HCT116 (cell line): ENCODE measurements around the gene HHAT. TPM values are rescaled to one million over a fixed set of nuclear protein-coding genes. Genes with fewer than 3 reads are reported as not detected.

Source experiments
- ATAC-seq: fragments of 200-7000 bp; cut with Tn5 transposase; 2 replicates; pipeline ENCODE4 v1.9.1; 2020; ENCODE audit warnings: mild to moderate bottlenecking, moderate library complexity
- BruUV-seq: library from RNA; stranded (reverse); fragments of 400-500 nt; replicated peaks from 2 replicates; lab custom pipeline; 2021; lab: Mats Ljungman, UMichigan
- CTCF ChIA-PET: fragments of 300-600 bp; sonication (Branson Sonifier 250); formaldehyde crosslinking; loops from one replicate; lab custom pipeline; 2021; ENCODE audit warnings: antibody characterized with exemption; lab: Charles Lee
- POLR2A ChIA-PET: fragments of 300-600, 350-600 bp; sonication (Branson Sonifier 250); formaldehyde crosslinking; loops from one replicate; lab custom pipeline; 2021; ENCODE audit warnings: antibody characterized with exemption; lab: Charles Lee
- RAD21 ChIA-PET, 2 experiments: fragments of 300-600 bp; sonication (Branson Sonifier 250); formaldehyde crosslinking; loops; one replicate each; lab custom pipeline; 2023; ENCODE audit warnings: low total read pairs in 2 of 2; ENCODE audit not compliant: uncharacterized antibody in 2 of 2, unreplicated experiment in 2 of 2, low non-redundant PET in 1 of 2; lab: Charles Lee
- DNase-seq: peaks from one replicate; pipeline ENCODE4 v3.0.0-alpha.2; 2010; ENCODE audit warnings: low read depth, low spot score
- H2AFZ ChIP-seq: fragments of 200-600 bp; shearing (Covaris generic), sonication (generic); 2 replicates; pipeline ENCODE4 v1.6.1; 2017; ENCODE audit warnings: low read depth, mixed run types, mixed read lengths, antibody characterized with exemption, low read length; ENCODE audit not compliant: poor library complexity, severe bottlenecking
- H3K27ac ChIP-seq: 2 replicates; pipeline ENCODE4 v1.5.1; 2012; ENCODE audit warnings: low read depth, low read length
- H3K27me3 ChIP-seq: fragments of 200-600 bp; sonication (generic); 2 replicates; pipeline ENCODE4 v1.6.1; 2016; ENCODE audit warnings: mixed run types, low read length, mixed read lengths; ENCODE audit not compliant: insufficient read depth
- H3K36me3 ChIP-seq, 2 experiments: fragments of 200-500 bp in 1 of 2; fragments of 200-600 bp in 1 of 2; sonication (Bioruptor generic) in 1 of 2; sonication (generic) in 1 of 2; 2 replicates each; pipeline versions ENCODE4 v1.5.1 to v1.6.1; 2014 to 2016; ENCODE audit warnings: low read length in 2 of 2, inconsistent platforms in 1 of 2, mixed read lengths in 1 of 2, mixed run types in 1 of 2; ENCODE audit not compliant: insufficient read depth in 2 of 2, control insufficient read depth in 1 of 2
- H3K4me1 ChIP-seq, 2 experiments: fragments of 200-600 bp in 1 of 2; sonication (generic) in 1 of 2; 2 replicates each; pipeline versions ENCODE4 v1.5.1 to v1.6.1; 2012 to 2017; ENCODE audit warnings: low read length in 2 of 2, inconsistent platforms in 1 of 2, mild to moderate bottlenecking in 1 of 2, mixed read lengths in 1 of 2, mixed run types in 1 of 2, moderate library complexity in 1 of 2; ENCODE audit not compliant: insufficient read depth in 2 of 2, control insufficient read depth in 1 of 2
- H3K4me2 ChIP-seq: fragments of 200-600 bp; sonication (generic); 2 replicates; pipeline ENCODE4 v1.6.1; 2017; ENCODE audit warnings: mixed run types, low read length, mixed read lengths
- H3K4me3 ChIP-seq, 2 experiments: fragments of 200-600 bp in 1 of 2; sonication (generic) in 1 of 2; replicated peaks in 1 of 2; 2 replicates each; pipeline ENCODE4 v1.5.1; 2011 to 2016; ENCODE audit warnings: low read length in 2 of 2, control low read depth in 1 of 2, low read depth in 1 of 2, mild to moderate bottlenecking in 1 of 2, mixed read lengths in 1 of 2, mixed run types in 1 of 2
- H3K79me2 ChIP-seq: fragments of 200-600 bp; sonication (generic); 2 replicates; pipeline ENCODE4 v1.6.1; 2017; ENCODE audit warnings: mild to moderate bottlenecking, mixed run types, low read length, moderate library complexity, mixed read lengths; ENCODE audit not compliant: insufficient read depth
- H3K9ac ChIP-seq: fragments of 200-600 bp; sonication (generic); 2 replicates; pipeline ENCODE4 v1.6.1; 2016; ENCODE audit warnings: low read length, mixed read lengths
- H3K9me2 ChIP-seq: fragments of 200-600 bp; sonication (generic), shearing (Covaris generic); 2 replicates; pipeline ENCODE4 v1.6.1; 2017; ENCODE audit warnings: mixed run types, mild to moderate bottlenecking, moderate library complexity; ENCODE audit not compliant: insufficient read depth
- H3K9me3 ChIP-seq, 2 experiments: fragments of 200-500 bp in 1 of 2; fragments of 200-600 bp in 1 of 2; sonication (Bioruptor generic) in 1 of 2; sonication (generic) in 1 of 2; 2 replicates each; pipeline ENCODE4 v1.6.1; 2014 to 2017; ENCODE audit warnings: low read length in 2 of 2, mixed read lengths in 2 of 2, inconsistent platforms in 1 of 2, low read depth in 1 of 2, mild to moderate bottlenecking in 1 of 2, mixed run types in 1 of 2, moderate library complexity in 1 of 2; ENCODE audit not compliant: control insufficient read depth in 1 of 2, insufficient read depth in 1 of 2
- H4K20me1 ChIP-seq: fragments of 200-600 bp; sonication (generic), shearing (Covaris generic); 2 replicates; pipeline ENCODE4 v1.6.1; 2017; ENCODE audit warnings: mixed run types, mild to moderate bottlenecking, moderate library complexity; ENCODE audit not compliant: insufficient read depth
- ATF3 ChIP-seq: IDR thresholded peaks from 2 replicates; pipeline ENCODE4 v1.6.1; 2012
- CEBPB ChIP-seq: IDR thresholded peaks from 2 replicates; pipeline ENCODE4 v1.6.1; 2012; ENCODE audit warnings: low read depth
- EGR1 ChIP-seq: IDR thresholded peaks from 2 replicates; pipeline ENCODE4 v1.6.1; 2012; ENCODE audit warnings: low read depth
- ELF1 ChIP-seq: IDR thresholded peaks from 2 replicates; pipeline ENCODE4 v1.6.1; 2012; ENCODE audit warnings: low read depth, borderline replicate concordance
- EZH2 ChIP-seq: fragments of 200-600 bp; sonication (generic); IDR thresholded peaks from 2 replicates; pipeline ENCODE4 v1.6.1; 2017; ENCODE audit warnings: antibody characterized with exemption, mixed run types
- EZH2phosphoT487 ChIP-seq: fragments of 200-600 bp; IDR thresholded peaks from 2 replicates; pipeline ENCODE4 v1.6.1; 2018; ENCODE audit warnings: antibody characterized with exemption, borderline replicate concordance
- JUND ChIP-seq: IDR thresholded peaks from 2 replicates; pipeline ENCODE4 v1.6.1; 2012
- POLR2A ChIP-seq: IDR thresholded peaks from 2 replicates; pipeline ENCODE4 v1.7.0; 2011; ENCODE audit warnings: borderline replicate concordance; ENCODE audit not compliant: insufficient read depth, insufficient read length; ENCODE audit errors: extremely low read depth
- TCF7L2 ChIP-seq: IDR thresholded peaks from 2 replicates; pipeline ENCODE4 v1.7.0; 2011; ENCODE audit warnings: borderline replicate concordance, inconsistent platforms; ENCODE audit not compliant: insufficient read depth, insufficient read length; ENCODE audit errors: extremely low read depth
- ZNF274 ChIP-seq: fragments of 200-500 bp; sonication (Bioruptor generic); IDR thresholded peaks from 2 replicates; pipeline ENCODE4 v1.6.1; 2014; ENCODE audit warnings: mild to moderate bottlenecking, low read depth, low read length, inconsistent platforms
- intact Hi-C: fragments of 100-400 bp; cut with micrococcal nuclease; formaldehyde crosslinking; loops from 2 replicates; pipeline ENCODE4 v1.10.0; 2022
- total RNA-seq: library from RNA; stranded (reverse); gene quantifications from one replicate; pipeline ENCODE4 v1.2.1, GENCODE V29; 2021; ENCODE audit not compliant: unreplicated experiment

The HHAT gene
- total RNA-seq, 1 experiment from 2014 or later = 2.7 TPM

GRCh38 chr1:210586771-210587170 lies 258.1 kb downstream of the HHAT start (continued):
- TF ChIP-seq EGR1 = no peak
- no peak for TF ChIP-seq ATF3
- no peak for TF ChIP-seq EZH2phosphoT487
- no peak for TF ChIP-seq ZNF274
- TF ChIP-seq EZH2 = no peak
- no peak for TF ChIP-seq CEBPB
- no peak for TF ChIP-seq JUND
- no peak for TF ChIP-seq TCF7L2

GRCh38 chr1:210587566-210587965 lies 258.9 kb downstream of the HHAT start:
- no peak overlapping the region for H3K4me2 ChIP-seq
- no peaks in the 10 kb centered on the region for H3K36me3 ChIP-seq
- no peaks in the 10 kb centered on the region for H3K9me2 ChIP-seq
- no peak for DNase-seq
- H3K4me3 ChIP-seq = no peak overlapping the region
- H3K27ac ChIP-seq = no peak overlapping the region
- ATAC-seq = no peak
- H4K20me1 ChIP-seq = no peaks in the 10 kb centered on the region
- TF ChIP-seq ELF1 = no peak
- TF ChIP-seq ZNF274 = no peak
- TF ChIP-seq POLR2A = no peak
- BruUV-seq = no TSS peak
- H3K27me3 ChIP-seq = 0 out of 2 replicates have a peak, but pooled peaks cover 4% of the 10 kb centered on the region
- POLR2A ChIA-PET = no interaction called here
- H3K9me3 ChIP-seq = no peaks in the 10 kb centered on the region
- intact Hi-C loops = loop anchor here (10.0 kb wide), 1 partner anchor 887 kb away; no protein-coding TSS in a partner anchor
- H3K4me1 ChIP-seq = no peaks in the 10 kb centered on the region
- no peak overlapping the region for H2AFZ ChIP-seq
- no peaks in the 10 kb centered on the region for H3K79me2 ChIP-seq
- H3K9ac ChIP-seq = no peak overlapping the region
- RAD21 ChIA-PET = no interaction called here
- CTCF ChIA-PET = interaction anchor here (5.1 kb wide), 1 partner anchor 547 kb away, joined by 44 read pairs; the partner anchor contains the start of gene KCNH1
